Fibroblast of pulmonary artery (primary cell): Measurements from ENCODE around the gene DNM1L.

ENCODE experiments used
- DNase-seq: peaks from one replicate; pipeline ENCODE4 v3.0.0-alpha.2; 2010; ENCODE audit warnings: low read depth
- H3K4me3 ChIP-seq: replicated peaks from 2 replicates; pipeline ENCODE4 v1.5.1; 2011; ENCODE audit warnings: low read depth, mild to moderate bottlenecking, control low read depth, low read length, moderate library complexity
- TF ChIP-seq, protein P1 (sequence below): IDR thresholded peaks from 2 replicates; pipeline ENCODE4 v1.5.1; 2011; ENCODE audit warnings: mild to moderate bottlenecking, control low read depth, low read length, inconsistent platforms; ENCODE audit errors: missing control alignments

DNM1L gene

DNA sequence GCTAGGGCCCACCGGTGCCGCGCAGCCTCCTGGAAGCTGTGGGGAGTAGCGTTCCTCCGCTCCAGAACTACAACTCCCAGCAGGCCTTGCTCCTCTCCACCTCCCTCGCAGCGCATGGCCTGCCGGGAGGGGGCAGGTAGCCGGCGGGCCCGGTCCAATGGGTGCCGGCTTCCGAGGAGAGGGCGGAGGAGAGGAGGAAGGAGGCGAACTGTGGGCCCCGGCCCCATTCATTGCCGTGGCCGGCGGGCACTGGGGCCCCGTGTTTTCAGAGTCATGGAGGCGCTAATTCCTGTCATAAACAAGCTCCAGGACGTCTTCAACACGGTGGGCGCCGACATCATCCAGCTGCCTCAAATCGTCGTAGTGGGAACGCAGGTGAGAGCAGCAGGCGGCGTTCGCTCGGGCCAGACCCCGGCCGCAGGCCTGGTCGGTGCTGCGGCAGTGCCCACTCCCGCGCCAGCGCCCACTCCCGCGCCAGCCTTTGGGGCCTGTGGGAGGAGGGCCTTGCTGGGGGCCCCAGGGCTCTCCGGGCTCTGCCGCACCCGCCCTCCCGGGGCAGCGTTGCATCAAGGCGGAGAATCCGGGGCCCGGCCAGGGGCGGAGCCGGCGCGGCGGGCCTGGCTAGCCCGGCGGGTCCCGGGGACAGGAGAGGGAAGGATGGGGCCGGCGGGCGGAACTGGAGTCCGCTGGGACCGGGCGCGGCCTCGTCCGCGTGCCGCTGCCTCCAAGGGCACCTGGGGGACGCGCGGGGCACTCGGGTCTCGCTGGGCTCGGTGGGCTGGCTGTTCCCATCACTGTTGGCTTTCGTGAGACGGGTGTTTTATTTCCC is at the start of gene DNM1L:
Gene DNM1L (plus strand): TSS at position 211 of the 829 bp plus-strand sequence. CDS start 63 bp downstream, at position 274.
- TF ChIP-seq, protein P1, sequence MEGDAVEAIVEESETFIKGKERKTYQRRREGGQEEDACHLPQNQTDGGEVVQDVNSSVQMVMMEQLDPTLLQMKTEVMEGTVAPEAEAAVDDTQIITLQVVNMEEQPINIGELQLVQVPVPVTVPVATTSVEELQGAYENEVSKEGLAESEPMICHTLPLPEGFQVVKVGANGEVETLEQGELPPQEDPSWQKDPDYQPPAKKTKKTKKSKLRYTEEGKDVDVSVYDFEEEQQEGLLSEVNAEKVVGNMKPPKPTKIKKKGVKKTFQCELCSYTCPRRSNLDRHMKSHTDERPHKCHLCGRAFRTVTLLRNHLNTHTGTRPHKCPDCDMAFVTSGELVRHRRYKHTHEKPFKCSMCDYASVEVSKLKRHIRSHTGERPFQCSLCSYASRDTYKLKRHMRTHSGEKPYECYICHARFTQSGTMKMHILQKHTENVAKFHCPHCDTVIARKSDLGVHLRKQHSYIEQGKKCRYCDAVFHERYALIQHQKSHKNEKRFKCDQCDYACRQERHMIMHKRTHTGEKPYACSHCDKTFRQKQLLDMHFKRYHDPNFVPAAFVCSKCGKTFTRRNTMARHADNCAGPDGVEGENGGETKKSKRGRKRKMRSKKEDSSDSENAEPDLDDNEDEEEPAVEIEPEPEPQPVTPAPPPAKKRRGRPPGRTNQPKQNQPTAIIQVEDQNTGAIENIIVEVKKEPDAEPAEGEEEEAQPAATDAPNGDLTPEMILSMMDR = no peak
- H3K4me3 ChIP-seq = peak within 1 kb of the TSS; percentile 92
- DNase-seq = peak; percentile 97

DNA sequence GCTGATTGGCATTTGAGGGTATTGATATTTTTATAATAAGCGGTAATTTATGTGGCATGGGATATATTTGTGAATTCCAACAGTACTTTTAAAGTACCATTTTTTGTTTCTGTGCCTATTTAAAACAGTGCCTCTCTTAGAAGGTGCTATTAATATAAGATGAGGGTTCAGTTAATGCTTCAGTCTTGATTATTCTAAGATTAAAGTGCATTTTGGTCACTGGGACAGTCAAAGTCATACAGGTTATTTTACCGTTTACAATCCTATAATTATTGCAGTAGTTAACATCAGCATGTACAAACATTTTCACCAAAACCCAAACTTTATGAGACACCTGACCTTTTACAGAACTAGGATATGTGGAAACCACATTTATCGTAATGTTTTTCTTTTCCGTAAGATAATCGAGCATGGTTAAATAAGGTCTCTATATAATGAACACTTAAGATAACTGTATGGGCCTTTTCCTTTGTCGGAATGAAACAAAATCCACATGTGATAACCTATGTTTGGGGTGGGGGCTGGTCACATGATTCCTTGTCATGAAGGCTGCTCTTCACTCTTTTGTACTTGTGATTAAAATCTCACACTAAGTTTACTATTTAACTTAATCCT is 37.7 kb upstream of the DNM1L start:
- DNase-seq = no peak
- TF ChIP-seq, protein P1 = no peak
- no peak overlapping the region for H3K4me3 ChIP-seq

DNA sequence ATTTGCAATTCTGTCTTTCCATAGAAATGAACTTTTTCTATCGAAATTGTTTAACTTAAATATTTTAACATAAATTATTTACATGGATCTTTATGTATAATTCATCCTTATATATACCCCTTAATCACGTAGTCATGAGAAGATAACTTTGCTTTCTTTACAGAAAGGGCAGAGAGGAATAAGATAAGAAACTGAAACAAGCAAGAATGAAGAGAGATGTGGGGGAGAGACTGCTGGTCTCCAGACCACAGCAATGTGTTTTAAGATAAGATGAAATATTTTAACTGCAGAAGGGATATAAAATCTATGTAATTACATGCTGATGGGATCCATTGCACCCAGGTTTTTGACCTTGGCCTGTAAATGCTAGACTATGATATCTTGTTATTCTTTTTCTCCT is 34.7 kb upstream of the DNM1L start:
- DNase-seq = peak; percentile 61
- no peak overlapping the region for H3K4me3 ChIP-seq
- TF ChIP-seq, protein P1 = no peak

DNA sequence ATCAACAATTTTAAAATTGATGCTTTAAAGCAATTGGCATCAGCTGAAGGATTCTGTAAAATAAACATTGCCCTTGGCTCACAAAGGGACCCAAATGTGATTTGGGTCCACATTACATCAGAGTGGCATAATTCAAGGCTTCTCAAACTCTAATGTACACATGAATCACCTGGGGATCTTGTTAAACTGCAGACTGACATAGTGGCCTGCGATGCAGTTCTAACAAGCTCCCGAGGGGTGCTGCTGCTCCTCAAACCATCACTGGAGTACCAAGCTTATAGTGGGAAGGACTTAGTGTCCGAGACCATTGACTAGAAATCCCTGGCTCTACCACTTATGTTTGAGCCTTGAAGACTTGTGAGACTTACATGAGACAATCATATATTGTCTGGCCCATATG is 31.8 kb upstream of the DNM1L start:
- H3K4me3 ChIP-seq = no peak overlapping the region
- TF ChIP-seq, protein P1 = no peak
- no peak for DNase-seq

DNA sequence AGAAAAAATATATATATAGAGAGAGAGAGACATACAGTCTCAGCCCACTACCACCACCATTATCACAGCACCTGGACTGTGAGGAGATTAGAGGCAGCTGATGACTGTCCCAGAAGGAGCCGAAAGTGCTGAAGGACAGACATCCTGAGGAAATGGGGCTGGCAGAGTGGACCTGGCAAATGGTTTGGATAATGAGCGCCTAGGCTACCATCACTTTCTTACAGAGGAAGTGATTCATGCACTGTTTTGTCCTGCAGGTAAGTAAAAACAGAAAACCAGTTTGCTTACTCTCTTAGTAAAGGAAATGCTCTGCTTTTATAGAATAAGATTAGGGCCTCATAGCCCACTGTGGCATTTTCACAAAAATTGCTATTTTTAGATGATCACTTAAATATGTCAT is 28.6 kb upstream of the DNM1L start:
- TF ChIP-seq, protein P1 = no peak
- no peak overlapping the region for H3K4me3 ChIP-seq
- no peak for DNase-seq

DNA sequence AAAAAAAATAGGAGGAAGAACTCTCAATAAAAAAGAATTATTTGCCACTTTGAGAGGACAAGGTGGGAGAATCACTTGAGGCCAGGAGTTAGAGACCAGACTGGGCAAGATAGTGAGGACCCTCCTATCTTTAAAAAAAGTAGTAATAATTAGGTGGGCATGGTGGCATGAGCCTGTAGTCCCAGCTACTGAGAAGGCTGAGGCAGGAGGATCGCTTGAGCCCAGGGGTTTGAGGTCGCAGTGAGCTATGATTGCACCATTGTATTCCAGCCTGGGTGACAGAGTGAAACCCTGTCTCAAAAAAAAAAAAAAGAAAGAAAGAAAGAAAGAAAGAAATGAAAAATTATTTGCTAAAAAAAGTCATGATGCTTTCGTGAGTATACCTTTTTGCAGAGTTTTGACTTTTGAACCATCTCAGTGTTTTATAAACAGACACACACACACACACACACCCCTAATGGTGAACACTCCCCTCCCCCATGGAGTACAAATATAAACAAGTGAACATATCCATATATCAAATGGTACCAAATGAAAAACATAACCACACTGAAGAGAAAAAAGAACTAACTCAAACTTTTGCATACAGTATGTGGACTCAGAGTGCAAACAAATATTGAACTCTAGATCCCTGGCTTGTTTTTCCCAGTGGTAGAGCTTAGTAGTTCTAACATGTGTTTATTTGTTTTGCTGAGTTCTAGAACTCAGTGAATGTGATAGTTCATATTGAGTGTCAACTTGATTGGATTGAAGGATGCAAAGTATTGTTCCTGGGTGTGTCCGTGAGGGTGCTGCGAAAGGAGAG is 27.7 kb upstream of the DNM1L start:
- H3K4me3 ChIP-seq = no peak overlapping the region
- TF ChIP-seq, protein P1 = no peak
- no peak for DNase-seq
